ENCODE data around the gene SCML1. TPM values are rescaled to one million over a fixed set of nuclear protein-coding genes. Genes with fewer than 3 reads are reported as not detected.
A peak's percentile ranks its signal among the peaks of the same experiment; 100 is the strongest.

The SCML1 gene
- total RNA-seq, 4 donors from 2014 or later: 14.1 to 40.2 (median 21.7) TPM

GRCh38 chrX:17744896-17745523 lies 7.7 kb downstream of the SCML1 start:
- H3K36me3 ChIP-seq: no peaks in the 10 kb centered on the region
- H3K27ac ChIP-seq: no peak overlapping the region
- H3K9me3 ChIP-seq: no peaks in the 10 kb centered on the region
- intact Hi-C loops (cut with DNase I; ENCODE audit: low total_unique reads): no loop called here
- H3K4me3 ChIP-seq: no peak overlapping the region
- DNase-seq: no peak
- no peaks in the 10 kb centered on the region for H3K4me1 ChIP-seq
- no peaks in the 10 kb centered on the region for H3K27me3 ChIP-seq
- TF ChIP-seq POLR2A (IDR thresholded peaks at IDR 0.05): no peak
- TF ChIP-seq, protein P1, sequence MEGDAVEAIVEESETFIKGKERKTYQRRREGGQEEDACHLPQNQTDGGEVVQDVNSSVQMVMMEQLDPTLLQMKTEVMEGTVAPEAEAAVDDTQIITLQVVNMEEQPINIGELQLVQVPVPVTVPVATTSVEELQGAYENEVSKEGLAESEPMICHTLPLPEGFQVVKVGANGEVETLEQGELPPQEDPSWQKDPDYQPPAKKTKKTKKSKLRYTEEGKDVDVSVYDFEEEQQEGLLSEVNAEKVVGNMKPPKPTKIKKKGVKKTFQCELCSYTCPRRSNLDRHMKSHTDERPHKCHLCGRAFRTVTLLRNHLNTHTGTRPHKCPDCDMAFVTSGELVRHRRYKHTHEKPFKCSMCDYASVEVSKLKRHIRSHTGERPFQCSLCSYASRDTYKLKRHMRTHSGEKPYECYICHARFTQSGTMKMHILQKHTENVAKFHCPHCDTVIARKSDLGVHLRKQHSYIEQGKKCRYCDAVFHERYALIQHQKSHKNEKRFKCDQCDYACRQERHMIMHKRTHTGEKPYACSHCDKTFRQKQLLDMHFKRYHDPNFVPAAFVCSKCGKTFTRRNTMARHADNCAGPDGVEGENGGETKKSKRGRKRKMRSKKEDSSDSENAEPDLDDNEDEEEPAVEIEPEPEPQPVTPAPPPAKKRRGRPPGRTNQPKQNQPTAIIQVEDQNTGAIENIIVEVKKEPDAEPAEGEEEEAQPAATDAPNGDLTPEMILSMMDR (IDR thresholded peaks at IDR 0.05): peak in 3 of 4 experiments; percentile 26 to 37 (median 27)

DNA sequence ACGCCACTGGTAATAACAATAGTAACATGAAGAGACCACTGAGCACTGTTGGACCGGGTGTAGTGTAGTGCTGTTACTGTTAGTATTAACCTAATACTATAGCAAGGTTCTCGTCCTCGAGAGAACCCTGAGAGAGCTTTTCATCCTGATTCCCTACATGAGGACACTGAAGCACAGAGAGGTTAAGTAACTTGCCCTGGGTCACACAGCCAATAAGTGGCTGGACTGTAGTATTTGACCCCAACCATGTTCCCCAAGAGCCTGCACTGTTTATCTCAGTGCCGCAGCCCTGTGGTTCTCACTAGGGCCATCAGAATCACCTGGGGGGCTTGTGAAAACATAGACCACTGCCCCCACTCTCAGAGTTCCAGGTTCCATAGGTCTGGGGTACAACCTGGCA lies 10.4 kb downstream of the SCML1 start:
- intact Hi-C loops (cut with DNase I; ENCODE audit: low total_unique reads): no loop called here
- no peaks in the 10 kb centered on the region for H3K27me3 ChIP-seq
- no peaks in the 10 kb centered on the region for H3K9me3 ChIP-seq
- H3K36me3 ChIP-seq: no peaks in the 10 kb centered on the region
- H3K27ac ChIP-seq: no peak overlapping the region
- TF ChIP-seq, protein P1 (IDR thresholded peaks at IDR 0.05): no peak
- H3K4me1 ChIP-seq: no peaks in the 10 kb centered on the region
- H3K4me3 ChIP-seq: no peak overlapping the region
- no peak for DNase-seq

DNA sequence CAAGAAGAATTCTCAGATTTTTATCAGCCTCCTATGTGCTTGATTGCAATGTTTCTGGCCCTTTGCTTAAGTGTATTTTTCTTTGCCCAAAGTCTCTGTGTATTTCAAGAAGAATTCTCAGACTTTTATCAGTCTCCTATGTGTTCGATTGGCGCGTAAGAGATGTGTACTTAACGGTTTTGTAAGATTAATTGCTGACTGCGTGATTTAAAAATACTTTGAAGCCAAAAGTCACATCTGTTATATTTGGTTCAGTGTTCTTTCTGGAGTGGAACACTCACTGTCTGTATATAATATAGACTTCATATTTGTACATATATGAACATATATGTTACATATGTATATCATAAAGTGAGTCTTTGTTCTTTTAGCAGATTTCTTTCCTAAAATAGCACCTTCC lies 11.4 kb downstream of the SCML1 start:
- H3K4me3 ChIP-seq: no peak overlapping the region
- no peaks in the 10 kb centered on the region for H3K4me1 ChIP-seq
- H3K36me3 ChIP-seq: no peaks in the 10 kb centered on the region
- no peaks in the 10 kb centered on the region for H3K9me3 ChIP-seq
- H3K27ac ChIP-seq: no peak overlapping the region
- no peak for TF ChIP-seq POLR2A (IDR thresholded peaks at IDR 0.05)
- TF ChIP-seq, protein P1 (IDR thresholded peaks at IDR 0.05): no peak
- intact Hi-C loops (cut with DNase I; ENCODE audit: low total_unique reads): no loop called here
- DNase-seq: no peak
- H3K27me3 ChIP-seq: no peaks in the 10 kb centered on the region

DNA sequence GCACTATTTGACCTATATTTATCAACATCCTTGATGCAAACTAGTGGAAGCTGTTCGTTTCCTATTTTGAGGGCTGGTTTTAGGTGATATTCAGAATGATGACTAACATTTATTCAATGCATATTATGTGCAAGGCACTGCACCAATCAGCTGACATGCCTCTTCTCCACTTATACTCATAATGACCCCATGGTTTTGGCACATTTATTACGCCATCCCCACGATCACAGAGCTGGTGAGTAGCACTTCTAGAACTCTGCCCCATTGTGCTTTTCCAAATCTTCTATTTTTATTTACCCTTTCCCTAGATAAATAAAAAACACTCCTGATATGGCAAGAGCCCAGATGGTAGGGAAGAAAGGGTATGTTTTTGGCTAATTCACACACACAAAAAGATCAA lies 13.1 kb downstream of the SCML1 start:
- Histone ChIP-seq H3K27ac (no peak overlapping the region), H3K4me3 (no peak overlapping the region), H3K36me3 (no peaks in the 10 kb centered on the region), H3K4me1 (no peaks in the 10 kb centered on the region), H3K9me3 (no peaks in the 10 kb centered on the region), H3K27me3 (no peaks in the 10 kb centered on the region)
- TF ChIP-seq, protein P1 (IDR thresholded peaks at IDR 0.05): no peak
- TF ChIP-seq POLR2A (IDR thresholded peaks at IDR 0.05): no peak
- DNase-seq: no peak
- intact Hi-C loops (cut with DNase I; ENCODE audit: low total_unique reads): no loop called here

DNA sequence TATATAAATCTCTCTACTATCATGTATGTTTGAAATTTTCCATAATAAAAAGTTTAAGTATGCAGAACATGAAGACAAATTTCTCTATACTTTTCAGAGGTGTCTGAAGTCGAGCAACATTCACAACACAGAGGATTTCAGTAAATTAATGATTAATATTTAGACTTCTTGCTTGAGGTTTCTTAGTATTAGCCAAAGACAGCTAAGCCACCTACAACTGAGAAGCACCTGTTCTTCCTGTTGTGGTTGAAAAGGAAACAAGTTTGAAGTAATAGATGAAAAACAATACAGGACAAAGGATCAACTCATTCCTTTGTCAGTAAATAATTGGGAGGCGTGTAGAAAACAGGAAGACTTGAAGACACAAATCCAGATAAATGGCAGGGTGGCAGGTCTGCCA lies 21.1 kb downstream of the SCML1 start:
- H3K27ac ChIP-seq: no peak overlapping the region
- intact Hi-C loops (cut with DNase I; ENCODE audit: low total_unique reads): no loop called here
- H3K4me3 ChIP-seq: no peak overlapping the region
- no peaks in the 10 kb centered on the region for H3K36me3 ChIP-seq
- DNase-seq: no peak
- H3K4me1 ChIP-seq: no peaks in the 10 kb centered on the region
- TF ChIP-seq, protein P1 (IDR thresholded peaks at IDR 0.05): no peak
- no peak for TF ChIP-seq POLR2A (IDR thresholded peaks at IDR 0.05)
- H3K9me3 ChIP-seq: no peaks in the 10 kb centered on the region
- H3K27me3 ChIP-seq: no peaks in the 10 kb centered on the region
